Heart left ventricle (tissue), 16 donors: ENCODE results near the gene TNS3. TPM values are rescaled to one million over a fixed set of nuclear protein-coding genes. Genes with fewer than 3 reads are reported as not detected.

Experiments
- ATAC-seq, 4 donors: fragments of 200-7000 bp; cut with Tn5 transposase; one replicate each; pipeline ENCODE4 v1.9.1; 2020 to 2022; ENCODE audit warnings: moderate library complexity in 4 of 4, mild to moderate bottlenecking in 3 of 4, moderate number of reproducible peaks in 1 of 4
- DNase-seq, 5 donors: peaks; one replicate each; pipeline ENCODE4 v3.0.0-alpha.2; 2020
- H3K27ac ChIP-seq, 12 donors: fragments of 200-600 bp; sonication (generic) in 4 of 12; one replicate each; pipeline versions ENCODE4 v1.5.0 to v1.8.0; 2016 to 2022; ENCODE audit warnings: mild to moderate bottlenecking in 2 of 12
- H3K27me3 ChIP-seq, 9 donors: fragments of 200-600 bp; sonication (generic) in 2 of 9; one replicate each; pipeline versions ENCODE4 v1.5.1 to v1.8.0; 2016 to 2022; ENCODE audit warnings: mild to moderate bottlenecking in 3 of 9
- H3K36me3 ChIP-seq, 9 donors: fragments of 200-600 bp; sonication (generic) in 2 of 9; one replicate each; pipeline versions ENCODE4 v1.5.0 to v1.8.0; 2018 to 2022; ENCODE audit warnings: mild to moderate bottlenecking in 2 of 9
- H3K4me1 ChIP-seq, 12 donors: fragments of 200-600 bp; sonication (generic) in 4 of 12; one replicate each; pipeline versions ENCODE4 v1.5.0 to v1.8.0; 2016 to 2022; ENCODE audit warnings: mild to moderate bottlenecking in 3 of 12
- H3K4me3 ChIP-seq, 12 donors: fragments of 200-600 bp; sonication (generic) in 4 of 12; one replicate each; pipeline versions ENCODE4 v1.5.0 to v1.8.0; 2017 to 2022; ENCODE audit warnings: mild to moderate bottlenecking in 9 of 12, moderate library complexity in 4 of 12
- H3K9me3 ChIP-seq, 12 donors: fragments of 200-600 bp; sonication (generic) in 4 of 12; one replicate each; pipeline versions ENCODE4 v1.5.0 to v1.8.0; 2016 to 2022; ENCODE audit warnings: mild to moderate bottlenecking in 1 of 12
- CTCF ChIP-seq, 12 donors: fragments of 200-600 bp; sonication (generic) in 4 of 12; IDR thresholded peaks; one replicate each; pipeline versions ENCODE4 v1.5.0 to v1.8.0; 2018 to 2022; ENCODE audit warnings: antibody characterized with exemption in 12 of 12, mild to moderate bottlenecking in 5 of 12
- POLR2A ChIP-seq, 2 donors: fragments of 450-650 bp; IDR thresholded peaks; one replicate each; pipeline ENCODE4 v1.6.1; 2017; ENCODE audit warnings: antibody characterized with exemption in 2 of 2, mild to moderate bottlenecking in 2 of 2, moderate library complexity in 2 of 2
- WGBS, 4 donors: extraction: QIAGEN DNeasy Blood & Tissue Kit in 2 of 4; methylation state at CpG; one replicate each; pipeline versions ENCODE4 v1.1.5 to v1.1.7; 2013 to 2018; 5-methylcytosine and 5-hydroxymethylcytosine counted together
- intact Hi-C, 10 donors: fragments of 100-400 bp; cut with DNase I; formaldehyde crosslinking; loops; one replicate each; pipeline versions ENCODE4 v1.11.1 to v1.14.2; 2022
- polyA plus RNA-seq, 2 donors: library from polyadenylated mRNA; stranded (reverse); fragments of 200-250 nt; gene quantifications; one replicate each; pipeline ENCODE4 v1.2.3, GENCODE V29; 2013
- total RNA-seq, 9 donors: library from RNA; depleted of rRNA in 2 of 9; stranded (reverse); fragments of >200 nt in 2 of 9; fragmentation: NEBNext Ultra II Directional in 3 of 9; extraction: Animal tissue kit (Norgen Biotek cat#: 25700) in 3 of 9; gene quantifications; one replicate each; pipeline versions ENCODE4 v1.1.0 to v1.2.4, GENCODE V29; 2016 to 2023
- donor health status: ischemic (EF 13 %, LVEDD 7.1; RV severe dilation, severe dysfunction).
- donor health status: healthy with polysubstance abuse.
- donor health status: DM: no; HTN: yes; CAD: no.
- donor health status: DM: no; HTN: no; CAD: no.
- donor health status: ischemic (EF 25% LVEDD 6.9; RV normal size, moderate dysfunction).
- donor health status: ischemic (EF 25% LVEDD 5.7; RV mildly dilated, moderate dysfunction).
- donor health status: healthy.
- donor health status: DM: yes; HTN: yes; CAD: no.
- donor health status: ischemic (EF 35%, LVEDD 5.7; RV mildly dilated, moderate dysfunction).
- donor health status: nonischemic (EF 11% LVEDD 7.7; RV severe dilation, severe dysfunction).
- donor health status: DM: yes; HTN: yes; CAD: no.
- donor health status: PGD.
- donor health status: ischemic (EF 29% LVEDD 5.4; RV normal size, mild dysfunction).
- donor health status: nonischemic (EF 23%, LVEDD 6.1; RV moderate dilation, normal function).

TNS3 gene
- total and polyA plus RNA-seq, 11 donors, result 10.1 to 116 (median 32.7) TPM

- ATAC-seq, result peak in 2 of 4 donors; percentile 10 to 16
- H3K36me3 ChIP-seq, result no peaks in the 10 kb centered on the region
Measured at GRCh38 chr7:47478017-47478344, 103.9 kb downstream of the TNS3 start.

GRCh38 chr7:47477191-47478016 is 104.5 kb downstream of the TNS3 start:
- no peaks in the 10 kb centered on the region for H3K36me3 ChIP-seq
- intact Hi-C loops, result loop anchor here in 1 of 10 donors (5.0 kb wide), 1 partner anchor 95 kb away; no protein-coding TSS in a partner anchor
- no peak for TF ChIP-seq CTCF (IDR thresholded peaks at IDR 0.05)
- TF ChIP-seq POLR2A (IDR thresholded peaks at IDR 0.05), result no peak
- peak in 1 of 5 donors; percentile 16 for DNase-seq
- peaks cover 7 to 67% (median 54%) of the 10 kb centered on the region in 12 donors for H3K4me1 ChIP-seq
- H3K4me3 ChIP-seq, result peak overlapping the region in 1 of 12 donors; percentile 49
- no peaks in the 10 kb centered on the region for H3K9me3 ChIP-seq
- H3K27me3 ChIP-seq, result no peaks in the 10 kb centered on the region
- no peak for ATAC-seq
- 64 to 71% (median 69%) methylated on average over 5 to 8 of the region's 8 CpGs for WGBS, 4 donors
- H3K27ac ChIP-seq, result peak overlapping the region in 11 of 12 donors; percentile 8 to 85 (median 52)

More at GRCh38 chr7:47478017-47478344, 103.9 kb downstream of the TNS3 start:
- Histone ChIP-seq H3K9me3 (no peaks in the 10 kb centered on the region), H3K4me1 (peaks cover 7 to 73% (median 60%) of the 10 kb centered on the region in 12 donors), H3K27me3 (no peaks in the 10 kb centered on the region), H3K4me3 (peak overlapping the region in 1 of 12 donors; percentile 49), H3K27ac (peak overlapping the region in 11 of 12 donors; percentile 8 to 85 (median 52))
- TF ChIP-seq POLR2A (IDR thresholded peaks at IDR 0.05) (no peak), CTCF (IDR thresholded peaks at IDR 0.05) (no peak)
- 34 to 43% (median 36%) methylated on average over 1 to 6 of the region's 6 CpGs for WGBS, 4 donors
- DNase-seq, result peak in 2 of 5 donors; percentile 59 to 73
- intact Hi-C loops, result loop anchor here in 1 of 10 donors (5.0 kb wide), 1 partner anchor 94 kb away; no protein-coding TSS in a partner anchor

- Histone ChIP-seq H3K9me3 (no peaks in the 10 kb centered on the region), H3K4me3 (no peak overlapping the region), H3K36me3 (peaks cover 0 to 7% (median 0%) of the 10 kb centered on the region in 9 donors), H3K4me1 (peaks cover 0 to 52% (median 38%) of the 10 kb centered on the region in 12 donors), H3K27me3 (no peaks in the 10 kb centered on the region), H3K27ac (peak overlapping the region; percentile 66 to 94 (median 86))
- TF ChIP-seq POLR2A (IDR thresholded peaks at IDR 0.05) (no peak), CTCF (IDR thresholded peaks at IDR 0.05) (no peak)
- WGBS, 4 donors, result 87 to 94% (median 93%) methylated on average over 7 of the region's 7 CpGs
- intact Hi-C loops, result loop anchor here in 2 of 10 donors (1.0 to 5.0 kb wide), 2 partner anchors 11 to 96 kb away; no protein-coding TSS in a partner anchor
- no peak for ATAC-seq
- peak in 1 of 5 donors; percentile 21 for DNase-seq
Measured at GRCh38 chr7:47475880-47476227, 106.1 kb downstream of the TNS3 start.
